ENCODE measurements around the gene CD6.

GRCh38 chr11:61004761-61005181 is 33.3 kb downstream of the CD6 start:
- TF ChIP-seq CTCF (IDR thresholded peaks at IDR 0.05; ENCODE audit: borderline replicate concordance, extremely low read depth, low read length, poor library complexity, severe bottlenecking), result no peak
- no peak for TF ChIP-seq EZH2 (IDR thresholded peaks at IDR 0.05; ENCODE audit: borderline replicate concordance, low read depth, low read length, severe bottlenecking)

Measured in DND-41 (cell line).